BLaER1 (cell line): ENCODE data around the gene FNDC11.
A peak's percentile ranks its signal among the peaks of the same experiment; 100 is the strongest.
"Not testable (repeated sequence)": the region's sequence is repeated elsewhere in the genome, so short reads cannot be mapped to it uniquely, and the experiment has no call there.

Source experiments
- H3K27ac ChIP-seq: shearing (Covaris generic); formaldehyde crosslinking; 2 replicates; pipeline ENCODE4 v1.8.1; 2022
- H3K27me3 ChIP-seq: shearing (Covaris generic); formaldehyde crosslinking; 2 replicates; pipeline ENCODE4 v1.8.1; 2022
- H3K36me3 ChIP-seq: shearing (Covaris generic); formaldehyde crosslinking; 2 replicates; pipeline ENCODE4 v1.8.1; 2022
- H3K4me1 ChIP-seq: shearing (Covaris generic); formaldehyde crosslinking; 2 replicates; pipeline ENCODE4 v1.8.1; 2022
- H3K4me2 ChIP-seq: shearing (Covaris generic); formaldehyde crosslinking; 2 replicates; pipeline ENCODE4 v1.8.1; 2022
- H3K4me3 ChIP-seq: shearing (Covaris generic); formaldehyde crosslinking; 2 replicates; pipeline ENCODE4 v1.8.1; 2022
- H3K9ac ChIP-seq: shearing (Covaris generic); formaldehyde crosslinking; 2 replicates; pipeline ENCODE4 v1.8.1; 2022
- H3K9me3 ChIP-seq: shearing (Covaris generic); formaldehyde crosslinking; 2 replicates; pipeline ENCODE4 v1.8.1; 2022
- H4K20me1 ChIP-seq: shearing (Covaris generic); formaldehyde crosslinking; 2 replicates; pipeline ENCODE4 v1.8.1; 2022
- Cebpa-rat ChIP-seq: shearing (Covaris generic); IDR thresholded peaks from 2 replicates; pipeline ENCODE4 v1.8.1; 2022

FNDC11 gene

DNA sequence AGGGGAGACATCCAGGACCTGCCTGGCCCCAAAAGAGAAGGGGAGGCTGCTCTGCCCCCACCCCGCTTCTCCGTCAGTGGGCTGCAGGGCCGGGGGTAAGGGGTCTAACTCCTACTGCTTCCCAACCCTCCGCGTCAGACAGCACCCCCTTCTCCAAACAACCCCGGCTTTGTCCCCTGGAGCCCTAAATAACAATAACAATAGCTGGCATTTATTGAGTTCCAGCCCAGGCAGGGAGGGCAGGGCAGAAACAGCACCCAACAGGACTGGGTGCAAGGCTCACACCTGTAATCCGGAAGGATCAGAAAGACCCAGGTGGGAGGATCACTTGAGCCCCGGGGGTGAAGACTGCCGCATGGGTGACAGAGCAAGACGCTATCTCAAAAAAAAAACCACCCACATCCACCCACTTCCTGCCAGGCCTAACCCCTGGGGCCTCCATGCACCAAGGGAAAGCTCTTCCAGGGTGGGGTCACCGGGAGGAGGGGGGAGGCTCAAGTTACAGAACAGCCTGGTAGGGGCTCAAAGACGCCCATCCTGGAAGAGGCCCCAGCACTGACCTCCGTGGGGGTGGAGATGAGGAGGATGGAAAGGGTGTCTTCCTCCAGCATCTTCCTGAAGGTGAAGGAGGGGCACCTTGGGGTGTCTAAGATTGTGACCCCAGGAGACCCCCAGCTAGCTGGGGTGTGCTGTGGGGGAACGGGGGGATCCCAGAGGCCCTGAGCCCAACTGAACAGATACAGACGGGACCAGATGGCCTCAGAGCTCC, 1.3 kb upstream of the FNDC11 start:
- Histone ChIP-seq H3K27me3 (peaks cover 83% of the 10 kb centered on the region), H3K4me2 (peak overlapping the region; percentile 92), H3K27ac (peak overlapping the region; percentile 63; the same call in 1 of the 2 replicates), H3K36me3 (no peaks in the 10 kb centered on the region), H3K4me3 (peak overlapping the region; percentile 48), H3K9me3 (no peaks in the 10 kb centered on the region), H3K9ac (no peak overlapping the region), H4K20me1 (peaks cover 76% of the 10 kb centered on the region), H3K4me1 (peaks cover 59% of the 10 kb centered on the region)
- no peak for TF ChIP-seq Cebpa-rat

DNA sequence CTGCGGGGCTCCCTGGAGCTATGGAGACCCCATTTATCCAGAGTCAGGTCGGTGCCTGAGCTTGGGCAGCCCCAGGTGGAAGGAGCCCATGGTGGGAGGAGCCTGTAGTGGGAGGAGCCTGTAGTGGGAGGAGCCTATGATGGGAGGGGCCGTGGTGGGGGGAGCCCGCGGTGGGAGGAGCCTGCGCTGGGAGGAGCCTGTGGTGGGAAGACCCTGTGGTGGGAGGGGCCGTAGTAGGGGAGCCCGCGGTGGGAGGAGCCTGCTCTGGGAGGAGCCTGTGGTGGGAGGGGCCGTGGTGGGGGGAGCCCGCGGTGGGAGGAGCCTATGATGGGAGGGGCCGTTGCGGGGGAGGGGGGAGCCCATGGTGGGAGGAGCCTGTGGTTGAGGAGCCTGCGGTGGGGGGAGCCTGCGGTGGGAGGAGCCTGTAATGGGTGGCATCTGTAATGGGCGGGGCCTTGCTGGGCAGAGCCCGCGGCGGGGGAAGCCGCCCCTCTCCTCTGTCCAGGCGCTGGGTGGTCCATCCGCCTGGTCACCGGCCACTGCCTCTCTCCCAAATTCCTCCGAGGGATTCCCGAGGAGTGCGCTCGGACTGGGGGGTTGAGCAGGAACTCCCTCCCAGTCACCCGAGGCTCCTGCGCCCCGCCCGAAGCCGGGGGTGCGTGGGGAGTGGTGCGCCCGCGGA, 567 bp upstream of the FNDC11 start:
- Histone ChIP-seq H4K20me1 (peaks cover 72% of the 10 kb centered on the region), H3K27ac (peak overlapping the region; percentile 70; the same call in 1 of the 2 replicates), H3K4me3 (peak overlapping the region; percentile 74), H3K9ac (peak overlapping the region; percentile 71; the same call in 1 of the 2 replicates), H3K4me2 (peak overlapping the region; percentile 100), H3K27me3 (peaks cover 75% of the 10 kb centered on the region), H3K4me1 (peaks cover 56% of the 10 kb centered on the region), H3K36me3 (no peaks in the 10 kb centered on the region), H3K9me3 (no peaks in the 10 kb centered on the region)
- no peak for TF ChIP-seq Cebpa-rat

DNA sequence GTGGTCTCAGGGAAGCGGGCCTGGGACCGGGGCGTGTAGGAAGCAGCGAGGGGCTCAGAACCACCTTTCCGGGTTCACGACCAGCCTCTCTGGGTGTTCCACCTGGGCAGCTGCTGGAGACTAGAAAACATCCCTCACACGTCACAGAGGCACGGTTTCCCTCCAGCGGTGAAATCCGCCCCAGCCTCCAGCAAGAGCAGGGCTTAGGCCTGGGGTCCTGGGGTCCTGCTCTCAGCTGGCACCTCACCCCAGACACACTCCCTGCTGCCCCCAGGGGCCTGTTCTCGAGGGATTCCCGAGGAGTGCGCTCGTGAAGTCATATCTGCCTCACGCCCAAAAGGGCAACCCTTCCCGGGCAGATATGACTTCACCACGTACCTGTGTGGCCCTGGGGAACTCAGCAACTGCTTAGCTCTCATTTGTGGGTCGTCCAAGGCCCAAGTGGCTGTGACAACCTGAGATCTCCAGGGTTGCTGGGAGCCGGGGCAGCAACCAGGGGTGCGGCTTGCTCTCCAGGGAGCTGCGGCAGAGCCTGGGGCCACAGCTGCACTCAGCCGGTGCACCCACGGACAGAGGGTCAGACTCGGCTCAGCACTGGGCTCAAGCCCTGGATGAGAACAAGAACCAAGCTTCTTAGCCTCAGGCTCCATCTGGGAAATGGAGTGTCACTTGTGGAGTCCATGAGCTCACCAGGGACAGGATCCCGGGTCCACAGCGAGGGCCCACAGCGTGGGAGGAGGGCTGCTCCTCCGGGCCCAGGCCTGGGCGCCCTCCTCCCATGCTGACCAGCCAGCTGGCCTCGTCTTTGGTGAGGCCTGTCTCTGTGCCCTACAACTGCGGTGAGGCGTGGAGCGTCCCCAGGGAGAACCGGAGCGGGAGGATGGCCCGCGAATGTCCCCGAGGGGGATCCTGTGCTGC, 661 bp downstream of the FNDC11 start:
- Histone ChIP-seq H3K36me3 (no peaks in the 10 kb centered on the region), H3K4me3 (peak overlapping the region; percentile 74), H3K4me1 (peaks cover 51% of the 10 kb centered on the region), H3K27me3 (peaks cover 64% of the 10 kb centered on the region), H3K9me3 (no peaks in the 10 kb centered on the region), H3K27ac (no peak overlapping the region), H4K20me1 (peaks cover 67% of the 10 kb centered on the region), H3K4me2 (peak overlapping the region; percentile 100), H3K9ac (peak overlapping the region; percentile 71)
- no peak for TF ChIP-seq Cebpa-rat

DNA sequence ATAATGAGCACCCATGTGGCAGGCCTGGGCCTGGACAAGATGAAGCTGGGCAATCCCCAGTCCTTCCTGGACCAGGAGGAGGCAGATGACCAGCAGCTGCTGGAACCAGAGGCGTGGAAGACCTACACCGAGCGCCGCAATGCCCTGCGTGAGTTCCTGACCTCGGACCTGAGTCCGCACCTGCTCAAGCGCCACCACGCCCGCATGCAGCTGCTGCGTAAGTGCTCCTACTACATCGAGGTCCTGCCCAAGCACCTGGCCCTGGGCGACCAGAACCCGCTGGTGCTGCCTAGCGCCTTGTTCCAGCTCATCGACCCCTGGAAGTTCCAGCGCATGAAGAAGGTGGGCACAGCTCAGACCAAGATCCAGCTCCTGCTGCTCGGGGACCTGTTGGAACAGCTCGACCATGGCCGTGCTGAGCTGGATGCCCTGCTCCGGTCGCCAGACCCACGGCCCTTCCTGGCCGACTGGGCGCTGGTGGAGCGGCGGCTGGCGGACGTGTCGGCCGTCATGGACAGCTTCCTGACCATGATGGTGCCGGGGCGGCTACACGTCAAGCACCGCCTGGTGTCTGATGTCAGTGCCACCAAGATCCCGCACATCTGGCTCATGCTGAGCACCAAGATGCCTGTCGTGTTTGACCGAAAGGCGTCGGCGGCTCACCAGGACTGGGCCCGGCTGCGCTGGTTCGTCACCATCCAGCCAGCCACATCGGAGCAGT, 1.9 kb downstream of the FNDC11 start:
- H3K27me3 ChIP-seq: peaks cover 59% of the 10 kb centered on the region
- H4K20me1 ChIP-seq: peaks cover 66% of the 10 kb centered on the region
- no peaks in the 10 kb centered on the region for H3K9me3 ChIP-seq
- no peaks in the 10 kb centered on the region for H3K36me3 ChIP-seq
- no peak for TF ChIP-seq Cebpa-rat
- H3K9ac ChIP-seq: no peak overlapping the region
- H3K4me3 ChIP-seq: no peak overlapping the region
- peak overlapping the region; percentile 100 for H3K4me2 ChIP-seq
- H3K27ac ChIP-seq: no peak overlapping the region
- peaks cover 54% of the 10 kb centered on the region for H3K4me1 ChIP-seq

DNA sequence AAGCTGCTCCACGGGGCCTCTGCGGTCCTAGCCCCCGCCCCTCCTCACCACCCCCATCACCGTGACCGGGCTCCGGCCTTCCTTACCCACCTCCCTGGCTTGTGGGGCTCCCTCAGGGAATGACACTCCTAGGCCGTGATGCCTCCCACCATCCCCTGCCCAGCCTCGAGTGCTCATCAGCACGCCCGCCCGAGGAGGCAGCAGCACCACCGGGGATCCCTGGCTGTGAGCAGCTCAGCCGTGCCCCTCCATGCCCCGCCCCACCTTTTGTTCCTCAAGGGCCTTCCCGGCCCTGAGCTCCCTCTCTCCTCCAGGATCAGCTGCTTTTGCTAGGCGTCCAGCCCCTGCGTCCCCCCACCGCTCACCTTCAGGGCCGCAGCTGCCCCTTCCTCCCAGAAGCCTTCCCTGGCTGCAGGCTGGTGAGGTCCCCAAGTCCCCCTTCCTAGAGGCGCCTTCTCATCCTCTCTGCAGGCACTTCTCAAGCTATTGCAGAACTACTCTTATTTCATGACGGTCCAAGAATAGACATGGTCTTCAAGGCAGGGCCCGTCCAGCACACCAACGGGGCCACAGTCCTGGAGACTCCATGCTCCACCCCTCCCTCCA, 3.0 kb downstream of the FNDC11 start:
- peaks cover 70% of the 10 kb centered on the region for H4K20me1 ChIP-seq
- H3K4me3 ChIP-seq: no peak overlapping the region
- peaks cover 54% of the 10 kb centered on the region for H3K4me1 ChIP-seq
- no peak overlapping the region for H3K4me2 ChIP-seq
- peaks cover 59% of the 10 kb centered on the region for H3K27me3 ChIP-seq
- H3K27ac ChIP-seq: no peak overlapping the region
- H3K9me3 ChIP-seq: no peaks in the 10 kb centered on the region
- no peaks in the 10 kb centered on the region for H3K36me3 ChIP-seq
- TF ChIP-seq Cebpa-rat: no peak
- no peak overlapping the region for H3K9ac ChIP-seq

DNA sequence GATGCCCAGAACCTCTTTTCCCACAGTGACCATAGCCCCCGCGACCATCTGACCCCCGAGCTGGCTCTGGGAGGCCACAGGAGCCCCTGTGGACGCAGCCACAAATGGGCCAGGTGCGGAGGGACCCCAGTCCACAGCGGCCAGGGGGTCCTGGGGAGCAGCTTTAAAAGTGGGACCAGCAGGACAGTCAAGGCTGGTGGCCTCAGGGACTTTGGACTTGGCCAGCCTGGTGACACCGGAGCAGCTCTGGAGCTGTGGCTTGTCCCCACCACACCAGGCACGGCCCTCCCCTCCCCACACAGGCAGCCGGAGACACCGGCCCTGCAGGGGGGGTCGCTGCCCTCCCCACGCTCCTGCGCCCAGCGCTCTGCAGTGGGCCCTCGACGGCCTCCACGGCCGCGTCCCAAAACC, 3.5 kb downstream of the FNDC11 start:
- H4K20me1 ChIP-seq: peaks cover 70% of the 10 kb centered on the region
- no peaks in the 10 kb centered on the region for H3K9me3 ChIP-seq
- no peaks in the 10 kb centered on the region for H3K36me3 ChIP-seq
- no peak for TF ChIP-seq Cebpa-rat
- H3K4me3 ChIP-seq: no peak overlapping the region
- peaks cover 54% of the 10 kb centered on the region for H3K4me1 ChIP-seq
- no peak overlapping the region for H3K4me2 ChIP-seq
- no peak overlapping the region for H3K27ac ChIP-seq
- H3K27me3 ChIP-seq: peaks cover 54% of the 10 kb centered on the region
- H3K9ac ChIP-seq: no peak overlapping the region

DNA sequence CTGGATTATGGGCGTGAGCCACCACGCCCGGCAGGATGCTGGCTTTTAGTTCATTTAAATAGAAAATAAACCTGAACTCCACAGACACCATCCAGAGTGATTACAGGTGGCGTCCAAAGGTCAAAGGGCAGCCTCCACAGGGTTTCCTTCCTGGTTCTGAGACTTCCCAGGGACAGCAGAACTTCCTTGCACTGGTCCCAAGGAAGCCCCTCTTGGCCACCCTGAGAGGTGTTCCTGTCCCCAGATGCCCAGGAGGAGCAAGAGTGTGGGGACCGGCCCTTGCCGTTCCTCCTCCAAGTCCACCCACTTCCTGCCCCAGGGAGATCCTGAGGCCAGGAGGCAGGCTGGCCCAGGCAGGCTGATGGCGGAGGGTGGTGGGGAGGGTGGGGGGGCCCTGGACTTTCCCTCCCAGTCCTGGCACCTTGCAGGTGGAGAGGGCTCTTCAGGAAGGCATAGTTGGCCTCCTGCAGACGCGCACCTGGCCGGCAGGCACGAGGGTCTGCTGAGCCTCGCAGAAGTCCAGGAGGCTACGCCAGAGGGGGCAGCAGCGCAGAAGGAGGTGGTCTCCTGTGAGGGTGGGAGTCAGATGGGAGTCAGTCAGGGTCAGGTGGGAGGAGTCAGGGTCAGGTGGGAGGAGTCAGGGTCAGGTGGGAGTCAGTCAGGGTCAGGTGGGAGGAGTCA, 5.0 kb downstream of the FNDC11 start:
- no peak overlapping the region for H3K4me3 ChIP-seq

DNA sequence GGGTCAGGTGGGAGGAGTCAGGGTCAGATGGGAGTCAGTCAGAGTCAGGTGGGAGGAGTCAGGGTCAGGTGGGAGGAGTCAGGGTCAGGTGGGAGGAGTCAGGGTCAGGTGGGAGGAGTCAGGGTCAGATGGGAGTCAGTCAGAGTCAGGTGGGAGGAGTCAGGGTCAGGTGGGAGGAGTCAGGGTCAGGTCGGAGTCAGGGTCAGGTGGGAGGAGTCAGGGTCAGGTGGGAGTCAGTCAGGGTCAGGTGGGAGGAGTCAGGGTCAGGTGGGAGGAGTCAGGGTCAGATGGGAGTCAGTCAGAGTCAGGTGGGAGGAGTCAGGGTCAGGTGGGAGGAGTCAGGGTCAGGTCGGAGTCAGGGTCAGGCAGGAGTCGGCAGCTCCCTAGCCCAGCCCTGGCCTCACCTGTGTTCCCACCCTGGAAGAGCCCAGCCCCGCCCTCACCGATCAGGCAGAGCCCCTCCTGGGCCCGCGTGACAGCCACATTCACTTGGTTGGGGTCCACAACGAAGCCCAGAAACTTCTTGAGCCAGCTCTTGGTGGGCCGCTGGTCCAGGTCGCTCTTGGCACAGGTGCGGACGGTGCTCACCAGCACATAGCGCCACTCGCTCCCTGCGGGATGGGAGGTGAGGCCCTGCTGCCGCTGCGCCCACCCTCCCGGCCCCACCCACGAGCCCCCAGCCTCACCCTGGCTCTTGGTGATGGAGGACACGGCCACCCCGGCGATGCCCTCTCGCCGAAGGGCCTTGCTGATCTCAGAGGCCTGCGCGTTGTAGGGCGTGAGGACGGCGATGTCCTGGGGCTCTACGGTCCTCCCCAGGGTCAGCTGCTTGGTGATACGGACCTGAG, 5.8 kb downstream of the FNDC11 start:
- not testable (repeated sequence) for H3K9me3 ChIP-seq, H3K27ac ChIP-seq, H3K36me3 ChIP-seq, H3K4me3 ChIP-seq, H3K4me2 ChIP-seq, H3K9ac ChIP-seq
- Histone ChIP-seq H4K20me1 (peaks cover 79% of the 10 kb centered on the region), H3K27me3 (peaks cover 66% of the 10 kb centered on the region), H3K4me1 (peaks cover 58% of the 10 kb centered on the region)

More for the DNA sequence above, 5.0 kb downstream of the FNDC11 start:
- H3K4me1 ChIP-seq: peaks cover 62% of the 10 kb centered on the region
- H3K36me3 ChIP-seq: no peaks in the 10 kb centered on the region
- no peak overlapping the region for H3K9ac ChIP-seq
- H3K27ac ChIP-seq: no peak overlapping the region
- H3K9me3 ChIP-seq: no peaks in the 10 kb centered on the region
- peaks cover 64% of the 10 kb centered on the region for H3K27me3 ChIP-seq
- no peak overlapping the region for H3K4me2 ChIP-seq
- H4K20me1 ChIP-seq: peaks cover 78% of the 10 kb centered on the region
- TF ChIP-seq Cebpa-rat: no peak
